ENCODE results near the gene CD34. TPM values are rescaled to one million over a fixed set of nuclear protein-coding genes. Genes with fewer than 3 reads are reported as not detected.
A peak's percentile ranks its signal among the peaks of the same experiment; 100 is the strongest.

CD34 gene
- total and polyA plus RNA-seq, 2 experiments from 2014 or later, result 0.34 TPM; not detected in 1

GRCh38 chr1:207893737-207894582, 17.0 kb downstream of the CD34 start:
- Histone ChIP-seq H3K9ac (no peak overlapping the region), H3K4me3 (no peak overlapping the region), H3K4me1 (ENCODE audit: insufficient read depth) (peaks cover 25% of the 10 kb centered on the region), H3F3A (ENCODE audit: insufficient read depth) (peaks cover 28% of the 10 kb centered on the region), H3K9me3 (ENCODE audit: low read depth) (no peaks in the 10 kb centered on the region), H3K9me2 (ENCODE audit: insufficient read depth) (no peaks in the 10 kb centered on the region), H3K36me3 (ENCODE audit: low read depth) (no peaks in the 10 kb centered on the region), H3K4me2 (ENCODE audit: unreplicated experiment) (no peak overlapping the region), H2AFZ (no peak overlapping the region), H3K79me2 (ENCODE audit: insufficient read depth) (no peaks in the 10 kb centered on the region), H3K27me3 (replicated peaks; ENCODE audit: insufficient read depth) (no peaks in the 10 kb centered on the region), H4K20me1 (ENCODE audit: insufficient read depth) (no peaks in the 10 kb centered on the region), H3K27ac (no peak overlapping the region)
- in situ Hi-C loops (cut with MboI), result no loop called here
- 56 to 60% methylated on average over 6 of the region's 6 CpGs for WGBS, 2 experiments (ENCODE audit: low coverage in 1 of 2, low lambda C conversion rate in 2 of 2, missing lambda C conversion rate in 2 of 2)
- no peak for TF ChIP-seq EZH2phosphoT487 (IDR thresholded peaks at IDR 0.05; ENCODE audit: insufficient read depth, low read depth)
- TF ChIP-seq EZH2 (IDR thresholded peaks at IDR 0.05; ENCODE audit: insufficient read depth, poor library complexity, severe bottlenecking), result no peak
- no peak for DNase-seq

GRCh38 chr1:207892764-207893163, 18.2 kb downstream of the CD34 start:
- H3K9me3 ChIP-seq (ENCODE audit: low read depth), result no peaks in the 10 kb centered on the region
- H3K27ac ChIP-seq, result no peak overlapping the region
- no peak overlapping the region for H3K4me2 ChIP-seq (ENCODE audit: unreplicated experiment)
- no peaks in the 10 kb centered on the region for H4K20me1 ChIP-seq (ENCODE audit: insufficient read depth)
- H3F3A ChIP-seq (ENCODE audit: insufficient read depth), result peaks cover 31% of the 10 kb centered on the region
- in situ Hi-C loops (cut with MboI), result no loop called here
- no peaks in the 10 kb centered on the region for H3K27me3 ChIP-seq (replicated peaks; ENCODE audit: insufficient read depth)
- DNase-seq, result no peak
- TF ChIP-seq EZH2phosphoT487 (IDR thresholded peaks at IDR 0.05; ENCODE audit: insufficient read depth, low read depth) (no peak), EZH2 (IDR thresholded peaks at IDR 0.05; ENCODE audit: insufficient read depth, poor library complexity, severe bottlenecking) (no peak)
- no peak overlapping the region for H3K9ac ChIP-seq
- H3K9me2 ChIP-seq (ENCODE audit: insufficient read depth), result no peaks in the 10 kb centered on the region
- H3K79me2 ChIP-seq (ENCODE audit: insufficient read depth), result no peaks in the 10 kb centered on the region
- peaks cover 32% of the 10 kb centered on the region for H3K4me1 ChIP-seq (ENCODE audit: insufficient read depth)
- no peaks in the 10 kb centered on the region for H3K36me3 ChIP-seq (ENCODE audit: low read depth)
- WGBS, 2 experiments (ENCODE audit: low coverage in 1 of 2, low lambda C conversion rate in 2 of 2, missing lambda C conversion rate in 2 of 2), result 28 to 29% methylated on average over 5 of the region's 5 CpGs
- H3K4me3 ChIP-seq, result no peak overlapping the region
- H2AFZ ChIP-seq, result no peak overlapping the region

GRCh38 chr1:207891148-207891547, 19.8 kb downstream of the CD34 start:
- no peaks in the 10 kb centered on the region for H3K79me2 ChIP-seq (ENCODE audit: insufficient read depth)
- no peak for DNase-seq
- 0 out of 2 replicates have a peak overlapping the region, but pooled peaks have one; percentile 72 for H3K9ac ChIP-seq
- WGBS, 2 experiments (ENCODE audit: low coverage in 1 of 2, low lambda C conversion rate in 2 of 2, missing lambda C conversion rate in 2 of 2), result 83 to 85% methylated on average over 6 of the region's 6 CpGs
- peak overlapping the region; percentile 85 for H3K27ac ChIP-seq
- peak overlapping the region; percentile 92 for H2AFZ ChIP-seq
- no peaks in the 10 kb centered on the region for H4K20me1 ChIP-seq (ENCODE audit: insufficient read depth)
- H3K4me2 ChIP-seq (ENCODE audit: unreplicated experiment), result peak overlapping the region; percentile 76
- in situ Hi-C loops (cut with MboI), result no loop called here
- H3K4me3 ChIP-seq, result no peak overlapping the region
- H3K9me3 ChIP-seq (ENCODE audit: low read depth), result no peaks in the 10 kb centered on the region
- no peaks in the 10 kb centered on the region for H3K9me2 ChIP-seq (ENCODE audit: insufficient read depth)
- H3K4me1 ChIP-seq (ENCODE audit: insufficient read depth), result peaks cover 32% of the 10 kb centered on the region
- H3K27me3 ChIP-seq (replicated peaks; ENCODE audit: insufficient read depth), result no peaks in the 10 kb centered on the region
- no peaks in the 10 kb centered on the region for H3K36me3 ChIP-seq (ENCODE audit: low read depth)
- peaks cover 31% of the 10 kb centered on the region for H3F3A ChIP-seq (ENCODE audit: insufficient read depth)
- TF ChIP-seq EZH2phosphoT487 (IDR thresholded peaks at IDR 0.05; ENCODE audit: insufficient read depth, low read depth) (no peak), EZH2 (IDR thresholded peaks at IDR 0.05; ENCODE audit: insufficient read depth, poor library complexity, severe bottlenecking) (no peak)

- H3K4me1 ChIP-seq (ENCODE audit: insufficient read depth), result peaks cover 37% of the 10 kb centered on the region
- H3K4me2 ChIP-seq (ENCODE audit: unreplicated experiment), result peak overlapping the region; percentile 76
- no peaks in the 10 kb centered on the region for H3K9me2 ChIP-seq (ENCODE audit: insufficient read depth)
- H3K4me3 ChIP-seq, result peak overlapping the region; percentile 57
- no peaks in the 10 kb centered on the region for H3K36me3 ChIP-seq (ENCODE audit: low read depth)
- no peaks in the 10 kb centered on the region for H3K79me2 ChIP-seq (ENCODE audit: insufficient read depth)
- DNase-seq, result peak; percentile 81
- H4K20me1 ChIP-seq (ENCODE audit: insufficient read depth), result no peaks in the 10 kb centered on the region
- H3K27ac ChIP-seq, result peak overlapping the region; percentile 85
- whole genome bisulfite sequencing, 2 experiments (ENCODE audit: low coverage in 1 of 2, low lambda C conversion rate in 2 of 2, missing lambda C conversion rate in 2 of 2), result 1% methylated on average over 4 of the region's 4 CpGs
- H3K9me3 ChIP-seq (ENCODE audit: low read depth), result no peaks in the 10 kb centered on the region
- H3F3A ChIP-seq (ENCODE audit: insufficient read depth), result peaks cover 31% of the 10 kb centered on the region
- in situ Hi-C loops (cut with MboI), result no loop called here
- H3K27me3 ChIP-seq (replicated peaks; ENCODE audit: insufficient read depth), result no peaks in the 10 kb centered on the region
- peak overlapping the region; percentile 72 for H3K9ac ChIP-seq
- TF ChIP-seq EZH2 (IDR thresholded peaks at IDR 0.05; ENCODE audit: insufficient read depth, poor library complexity, severe bottlenecking), result no peak
- TF ChIP-seq EZH2phosphoT487 (IDR thresholded peaks at IDR 0.05; ENCODE audit: insufficient read depth, low read depth), result no peak
- peak overlapping the region; percentile 92 for H2AFZ ChIP-seq
These were observed 20.7 kb downstream of the CD34 start for GRCh38 chr1:207890136-207890738.
